ENCODE data around the gene PIGBOS1.
"Not testable (repeated sequence)": the region's sequence is repeated elsewhere in the genome, so short reads cannot be mapped to it uniquely, and the experiment has no call there.

PIGBOS1 gene

GRCh38 chr15:55319537-55320237 is 764 bp upstream of the PIGBOS1 start:
- DNase-seq (ENCODE audit: low read depth): no peak
- peak overlapping the region; percentile 90 for H3K4me3 ChIP-seq (ENCODE audit: low read depth, low read length)

DNA sequence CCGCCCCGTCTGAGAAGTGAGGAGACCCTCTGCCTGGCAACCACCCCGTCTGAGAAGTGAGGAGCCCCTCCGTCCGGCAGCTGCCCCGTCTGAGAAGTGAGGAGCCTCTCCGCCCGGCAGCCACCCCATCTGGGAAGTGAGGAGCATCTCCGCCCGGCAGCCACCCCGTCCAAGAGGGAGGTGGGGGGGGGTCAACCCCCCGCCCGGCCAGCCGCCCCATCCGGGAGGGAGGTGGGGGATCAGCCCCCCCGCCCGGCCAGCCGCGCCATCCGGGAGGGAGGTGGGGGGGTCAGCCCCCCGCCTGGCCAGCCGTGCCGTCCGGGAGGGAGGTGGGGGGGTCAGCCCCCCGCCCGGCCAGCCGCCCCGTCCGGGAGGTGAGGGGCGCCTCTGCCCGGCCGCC is 16.1 kb downstream of the PIGBOS1 start:
- not testable (repeated sequence) for H3K4me3 ChIP-seq (ENCODE audit: low read depth, low read length); DNase-seq (ENCODE audit: low read depth)

DNA sequence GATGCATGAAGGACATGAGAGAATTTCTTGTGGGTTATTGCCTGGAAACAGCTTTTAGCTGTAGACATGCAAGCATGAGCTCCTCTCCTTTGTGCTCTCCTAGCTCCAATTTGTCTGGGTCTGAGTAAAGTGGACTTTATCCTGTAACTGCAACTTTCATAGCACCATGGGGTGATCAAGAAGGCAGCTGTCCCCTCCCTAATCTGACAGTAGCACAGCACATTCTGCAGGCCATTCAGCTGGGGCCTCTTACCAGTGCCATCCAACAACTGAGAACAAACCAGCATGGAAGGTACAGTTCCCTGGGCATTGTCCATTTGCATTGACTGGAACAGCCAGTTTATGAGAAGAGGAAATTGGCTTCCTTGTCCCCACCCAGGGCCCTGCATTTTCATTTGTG is 21.6 kb downstream of the PIGBOS1 start:
- no peak overlapping the region for H3K4me3 ChIP-seq (ENCODE audit: low read depth, low read length)
- no peak for DNase-seq (ENCODE audit: low read depth)

- DNase-seq (ENCODE audit: low read depth): no peak
- peak overlapping the region; percentile 83 for H3K4me3 ChIP-seq (ENCODE audit: low read depth, low read length)
These were observed 28.3 kb downstream of the PIGBOS1 start for GRCh38 chr15:55290528-55291057.

- no peak for DNase-seq (ENCODE audit: low read depth)
- H3K4me3 ChIP-seq (ENCODE audit: low read depth, low read length): peak within 1 kb of the TSS; percentile 83
These were observed 29.0 kb downstream of the PIGBOS1 start, which contains the start of gene RAB27A for GRCh38 chr15:55289746-55290527. RAB27A (minus strand) TSS chr15:55289813; CDS start chr15:55234934, 54,879 bp downstream.

DNA sequence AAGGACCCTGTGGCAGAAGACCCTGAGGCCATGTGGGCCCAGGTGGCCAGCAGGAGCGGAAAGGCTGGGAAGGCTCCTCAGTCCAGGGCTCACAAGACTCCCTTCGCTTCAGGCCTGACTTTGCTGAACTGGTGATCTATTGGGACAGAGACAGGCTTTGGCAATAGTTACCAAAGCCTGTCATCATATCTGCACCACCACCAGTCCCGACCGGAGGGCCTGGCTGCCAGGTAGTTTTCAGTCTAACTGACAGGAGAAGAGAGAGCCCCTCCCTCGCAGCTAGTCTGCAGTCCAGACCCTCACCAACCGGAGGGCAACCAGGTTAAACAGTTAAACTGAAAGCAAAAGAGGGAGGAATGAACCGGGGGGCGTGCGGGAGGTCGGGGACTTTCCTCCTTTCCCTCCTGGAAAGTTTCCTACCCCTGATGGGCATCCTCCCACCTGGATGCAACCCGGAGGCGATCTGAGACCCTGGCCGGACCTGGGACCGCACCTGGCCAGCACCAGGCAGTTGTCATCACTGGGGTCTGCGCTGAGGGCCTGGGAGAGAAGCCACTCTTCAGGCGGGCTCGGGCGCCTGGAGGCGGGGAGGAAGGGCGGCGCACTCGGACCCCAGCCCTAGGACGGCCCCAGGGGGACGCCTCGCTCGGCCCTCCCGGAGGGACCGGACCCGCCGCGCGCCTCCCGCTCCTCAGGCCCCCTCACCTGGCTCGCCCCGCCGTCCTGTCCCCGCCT is 29.7 kb downstream of the PIGBOS1 start:
- no peak for DNase-seq (ENCODE audit: low read depth)
- H3K4me3 ChIP-seq (ENCODE audit: low read depth, low read length): peak overlapping the region; percentile 83

DNA sequence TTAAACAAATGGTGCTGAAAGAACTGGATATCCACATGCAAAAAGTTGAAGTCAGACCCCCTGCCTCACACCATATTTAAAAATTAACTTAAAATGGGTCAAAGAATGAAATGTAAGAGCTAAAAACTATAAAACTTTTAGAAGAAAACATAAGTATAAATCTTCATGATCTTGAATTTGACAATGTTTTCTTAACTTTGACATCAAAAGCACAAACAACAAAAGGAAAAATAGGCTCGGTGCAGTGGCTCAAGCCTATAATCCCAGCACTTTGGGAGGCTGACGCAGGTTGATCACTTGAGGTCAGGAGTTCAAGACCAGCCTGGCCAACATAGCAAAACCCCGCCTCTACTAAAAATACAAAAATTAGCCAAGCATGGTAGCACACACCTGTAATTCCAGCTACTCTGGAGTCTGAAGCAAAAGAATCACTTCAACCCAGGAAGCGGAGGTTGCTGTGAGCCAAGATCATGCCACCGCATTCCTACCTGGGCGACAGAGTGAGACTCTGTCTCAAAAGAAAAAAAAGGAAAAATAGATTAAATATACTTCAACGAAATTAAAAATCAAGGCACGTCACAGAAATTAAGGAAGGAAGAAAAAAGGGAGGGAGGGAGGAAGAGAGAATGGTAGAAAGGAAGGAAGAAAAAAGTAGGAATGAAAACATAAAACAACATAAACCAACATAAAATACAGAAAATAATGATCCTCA is 30.8 kb downstream of the PIGBOS1 start:
- peak overlapping the region; percentile 83 for H3K4me3 ChIP-seq (ENCODE audit: low read depth, low read length)
- DNase-seq (ENCODE audit: low read depth): no peak

GRCh38 chr15:55286442-55287189 is 32.3 kb downstream of the PIGBOS1 start:
- DNase-seq (ENCODE audit: low read depth); H3K4me3 ChIP-seq (ENCODE audit: low read depth, low read length): not testable (repeated sequence)

- DNase-seq (ENCODE audit: low read depth): no peak
- no peak overlapping the region for H3K4me3 ChIP-seq (ENCODE audit: low read depth, low read length)
These were observed 34.5 kb downstream of the PIGBOS1 start for GRCh38 chr15:55284426-55284825.

DNA sequence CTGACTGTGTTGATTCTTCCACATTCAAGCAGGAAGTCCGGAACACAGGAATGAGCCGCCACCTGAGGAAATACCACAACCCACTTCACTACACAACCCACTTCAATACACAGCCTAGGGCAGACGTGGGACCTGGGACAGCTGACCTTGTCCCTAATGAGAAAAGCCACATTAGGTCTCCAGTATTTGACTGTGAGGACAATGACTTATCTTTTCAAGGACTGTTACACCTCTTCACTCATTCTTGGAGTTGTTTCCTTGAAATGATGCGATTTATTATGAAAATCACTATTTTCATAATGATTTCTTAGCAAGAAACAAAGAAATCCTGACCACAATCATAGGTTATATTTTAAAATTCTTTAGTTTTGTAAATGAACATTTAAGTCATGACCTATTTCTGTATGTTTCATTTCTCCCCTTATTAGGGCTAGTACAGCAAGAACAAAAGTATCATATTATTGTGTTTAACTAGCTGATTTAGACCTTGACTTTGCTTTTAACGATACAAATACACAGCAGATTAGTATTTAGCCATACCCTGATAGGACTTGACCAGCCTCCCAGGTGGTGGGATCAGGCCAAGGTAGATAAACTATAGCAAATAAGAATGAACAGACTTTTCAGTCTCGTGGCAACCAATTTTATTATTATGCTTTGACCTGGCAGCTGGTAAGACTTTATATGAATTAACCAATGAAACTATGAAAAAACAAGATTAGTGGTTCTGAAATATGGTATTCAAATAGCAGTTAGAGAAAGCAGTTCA is 35.4 kb downstream of the PIGBOS1 start:
- H3K4me3 ChIP-seq (ENCODE audit: low read depth, low read length): no peak overlapping the region
- no peak for DNase-seq (ENCODE audit: low read depth)

- no peak overlapping the region for H3K4me3 ChIP-seq (ENCODE audit: low read depth, low read length)
- DNase-seq (ENCODE audit: low read depth): no peak
These were observed 36.6 kb downstream of the PIGBOS1 start for GRCh38 chr15:55282284-55282833.

DNA sequence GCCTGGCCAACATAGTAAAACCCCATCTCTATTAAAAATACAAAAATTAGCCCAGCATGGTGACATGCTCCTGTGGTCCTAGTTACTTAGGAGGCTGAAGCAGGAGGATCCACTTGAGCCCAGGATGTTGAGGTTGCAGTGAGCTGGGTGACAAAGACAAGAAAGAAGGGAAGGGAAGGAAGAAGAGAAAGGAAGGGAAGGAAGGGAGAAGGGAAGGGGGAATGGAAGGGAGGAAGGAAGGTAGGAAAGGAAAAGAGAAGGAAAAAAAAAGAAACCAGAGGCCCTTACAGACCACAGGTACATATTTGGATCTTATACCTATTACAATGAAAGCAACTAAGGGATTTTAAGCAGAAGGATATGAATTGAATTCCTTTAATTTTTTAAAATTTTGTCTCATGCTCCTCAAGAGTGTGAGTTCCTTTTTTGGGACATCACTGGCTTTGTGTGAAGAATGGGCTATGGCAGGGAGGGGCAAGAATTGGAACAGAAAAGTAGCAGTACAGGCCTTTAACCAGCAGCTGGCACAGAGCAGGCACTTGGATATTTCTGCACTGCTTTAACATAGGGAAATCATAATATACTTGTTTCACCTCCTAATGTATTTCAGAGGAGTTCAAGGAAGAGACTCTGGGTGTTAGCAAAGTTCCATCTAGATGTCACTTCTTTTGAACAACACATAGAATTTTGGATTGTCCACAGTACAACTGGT is 37.2 kb downstream of the PIGBOS1 start:
- no peak overlapping the region for H3K4me3 ChIP-seq (ENCODE audit: low read depth, low read length)
- DNase-seq (ENCODE audit: low read depth): no peak

- DNase-seq (ENCODE audit: low read depth); H3K4me3 ChIP-seq (ENCODE audit: low read depth, low read length): not testable (repeated sequence)
These were observed 38.3 kb downstream of the PIGBOS1 start for GRCh38 chr15:55280589-55280988.

DNA sequence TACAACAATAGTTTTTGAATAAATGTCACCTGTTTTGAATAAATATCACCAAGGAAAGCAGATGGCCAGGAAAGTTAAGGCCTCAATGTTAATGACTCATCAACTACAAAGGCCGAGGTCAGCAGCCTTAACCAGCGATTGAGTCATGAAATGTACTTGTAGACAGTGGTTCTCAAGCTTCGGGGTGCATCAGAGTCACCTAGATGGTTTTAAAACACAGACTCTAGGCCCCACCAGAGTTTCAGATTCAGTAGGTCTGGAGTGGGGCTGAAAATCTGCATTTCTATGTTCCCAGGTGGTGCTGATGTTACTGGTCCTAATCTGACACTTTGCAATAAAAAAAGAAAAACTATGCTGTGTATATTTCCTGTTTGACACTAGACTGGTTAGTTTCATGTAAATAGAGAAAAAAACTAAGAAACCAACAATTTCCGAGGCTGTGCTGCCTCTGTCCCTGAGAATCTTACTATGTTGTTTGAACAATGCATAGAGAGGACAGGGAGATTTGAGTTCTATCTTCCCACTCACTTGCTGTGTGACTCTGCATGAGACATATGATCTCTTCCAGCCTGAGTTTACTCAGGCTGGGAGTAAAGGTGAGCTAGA is 39.1 kb downstream of the PIGBOS1 start:
- peak; percentile 69 for DNase-seq (ENCODE audit: low read depth)
- H3K4me3 ChIP-seq (ENCODE audit: low read depth, low read length): no peak overlapping the region

DNA sequence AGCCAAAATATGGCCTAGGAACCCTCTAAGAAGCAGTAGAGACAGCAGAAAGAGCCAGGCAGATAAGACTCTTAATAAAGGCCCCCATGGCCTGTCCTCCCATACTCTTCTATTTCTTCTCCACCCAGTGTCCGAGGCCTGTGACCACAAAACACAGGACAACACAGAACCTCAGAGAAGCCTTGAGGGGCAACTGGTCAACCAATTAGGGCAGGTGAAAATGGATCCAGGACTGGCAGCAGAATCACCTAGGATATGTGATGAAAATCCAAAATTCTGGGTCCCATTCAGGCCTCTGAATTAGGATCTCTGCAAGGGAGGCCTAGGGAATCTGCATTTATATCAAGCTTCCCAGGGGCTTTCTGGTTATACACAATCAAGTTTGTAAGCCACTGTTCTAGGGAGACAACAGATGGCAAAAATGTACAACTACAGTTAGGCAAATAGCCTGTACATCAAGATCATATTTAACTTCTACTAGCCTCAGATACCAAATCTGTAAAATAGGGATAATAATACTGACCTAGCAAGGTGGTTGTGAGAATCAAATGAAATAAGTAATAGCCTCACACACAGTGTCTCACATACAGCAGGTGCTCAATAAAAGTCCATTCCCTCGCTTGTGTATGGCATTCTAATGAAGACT is 39.7 kb downstream of the PIGBOS1 start:
- DNase-seq (ENCODE audit: low read depth): no peak
- H3K4me3 ChIP-seq (ENCODE audit: low read depth, low read length): no peak overlapping the region

- H3K4me3 ChIP-seq (ENCODE audit: low read depth, low read length): no peak overlapping the region
- no peak for DNase-seq (ENCODE audit: low read depth)
These were observed 41.2 kb downstream of the PIGBOS1 start for GRCh38 chr15:55277715-55278114.

All from skeletal muscle cell (primary cell).